Measurements from ENCODE around the gene INSIG2. TPM values are rescaled to one million over a fixed set of nuclear protein-coding genes. Genes with fewer than 3 reads are reported as not detected.

INSIG2 gene
- total and polyA plus RNA-seq, 2 experiments from 2014 or later = 8.1 to 15.1 TPM

- Mint-ChIP-seq H3K27me3 (ENCODE audit: insufficient read depth, low read depth, poor library complexity) (no peaks in the 10 kb centered on the region), H3K9me3 (no peaks in the 10 kb centered on the region), H3K27ac (no peak overlapping the region), H3K4me1 (peaks cover 22% of the 10 kb centered on the region), H3K36me3 (ENCODE audit: low read depth) (no peaks in the 10 kb centered on the region; the same call in 2 of the 3 replicates), H3K4me3 (no peak overlapping the region)
- H3K4me3 ChIP-seq = no peak overlapping the region
- no peaks in the 10 kb centered on the region for H3K27me3 ChIP-seq (ENCODE audit: insufficient read depth)
- no peak for DNase-seq (ENCODE audit: low spot score)
- H4K20me1 ChIP-seq (replicated peaks; ENCODE audit: insufficient read depth) = no peaks in the 10 kb centered on the region; the same call in 1 of the 2 replicates
- no peak overlapping the region for H2AFZ ChIP-seq
- no peaks in the 10 kb centered on the region for H3F3A ChIP-seq (replicated peaks; ENCODE audit: low read depth)
- no peak for ATAC-seq
- no peak overlapping the region for H3K4me2 ChIP-seq
- H3K9me2 ChIP-seq (ENCODE audit: insufficient read depth) = 0 out of 2 replicates have a peak, but pooled peaks cover 6% of the 10 kb centered on the region
- no peaks in the 10 kb centered on the region for H3K36me3 ChIP-seq (ENCODE audit: insufficient read depth)
- no peak overlapping the region for H3K27ac ChIP-seq (ENCODE audit: low read depth)
- no peaks in the 10 kb centered on the region for H3K79me2 ChIP-seq (replicated peaks; ENCODE audit: insufficient read depth)
- no peak for TF ChIP-seq ZNF114 (CRISPR knock-in tag; IDR thresholded peaks at IDR 0.05)
- no peak for TF ChIP-seq REST (IDR thresholded peaks at IDR 0.05; ENCODE audit: unreplicated experiment)
- TF ChIP-seq EZH2phosphoT487 (IDR thresholded peaks at IDR 0.05; ENCODE audit: unreplicated experiment) = no peak
- TF ChIP-seq ZNF462 (CRISPR knock-in tag; IDR thresholded peaks at IDR 0.05) = no peak
- TF ChIP-seq EZH2 (IDR thresholded peaks at IDR 0.05; ENCODE audit: low read depth, unreplicated experiment) = no peak
- no peak for TF ChIP-seq ZNF331 (CRISPR knock-in tag; IDR thresholded peaks at IDR 0.05; ENCODE audit: low read depth)
- TF ChIP-seq NANOG (IDR thresholded peaks at IDR 0.05; ENCODE audit: borderline replicate concordance) = no peak
- no peak for TF ChIP-seq STAT1 (IDR thresholded peaks at IDR 0.05; ENCODE audit: unreplicated experiment)
- H3K4me1 ChIP-seq (ENCODE audit: insufficient read depth) = peaks cover 11% of the 10 kb centered on the region; the same call in 1 of the 2 replicates
Observed at GRCh38 chr2:118119158-118119727, 31.0 kb downstream of the INSIG2 start.

Measured in GM23338 (cell line).